OCI-LY1 (cell line): ENCODE data around the gene MDM1.

Experiments
- H2AFZ ChIP-seq: fragments of 200-600 bp; sonication (generic), shearing (Covaris generic); 2 replicates; pipeline ENCODE4 v1.6.0; 2014; ENCODE audit warnings: antibody characterized with exemption, mild to moderate bottlenecking, low read length
- H3F3A ChIP-seq: fragments of 200-600 bp; sonication (generic), shearing (Covaris generic); 2 replicates; pipeline ENCODE4 v1.6.0; 2014; ENCODE audit warnings: mild to moderate bottlenecking, antibody characterized with exemption, low read length, moderate library complexity; ENCODE audit not compliant: insufficient read depth
- H3K27ac ChIP-seq: fragments of 200-600 bp; sonication (generic); 2 replicates; pipeline ENCODE4 v1.5.1; 2014; ENCODE audit warnings: low read length, mixed run types, mild to moderate bottlenecking, low read depth; ENCODE audit not compliant: poor library complexity, severe bottlenecking
- H3K27me3 ChIP-seq: fragments of 200-600 bp; sonication (generic); 2 replicates; pipeline ENCODE4 v1.6.0; 2014; ENCODE audit warnings: antibody characterized with exemption, mild to moderate bottlenecking, low read length, moderate library complexity; ENCODE audit not compliant: insufficient read depth
- H3K36me3 ChIP-seq: fragments of 200-600 bp; sonication (generic); 2 replicates; pipeline ENCODE4 v1.6.1; 2014; ENCODE audit warnings: mild to moderate bottlenecking, antibody characterized with exemption, low read length, moderate library complexity, mixed read lengths; ENCODE audit not compliant: insufficient read depth
- H3K4me1 ChIP-seq: fragments of 200-600 bp; sonication (generic); 2 replicates; pipeline ENCODE4 v1.5.1; 2014; ENCODE audit warnings: mild to moderate bottlenecking, low read length, moderate library complexity; ENCODE audit not compliant: insufficient read depth, severe bottlenecking
- H3K4me2 ChIP-seq: fragments of 200-600 bp; sonication (generic), shearing (Covaris generic); 2 replicates; pipeline ENCODE4 v1.6.1; 2014; ENCODE audit warnings: low read length
- H3K4me3 ChIP-seq: fragments of 200-600 bp; sonication (generic); 2 replicates; pipeline ENCODE4 v1.5.1; 2014; ENCODE audit warnings: low read length, low read depth, mild to moderate bottlenecking, mixed read lengths; ENCODE audit not compliant: poor library complexity, severe bottlenecking
- H3K79me2 ChIP-seq: fragments of 200-600 bp; shearing (Covaris generic); 2 replicates; pipeline ENCODE4 v1.6.1; 2016; ENCODE audit warnings: mixed run types, low read length, mixed read lengths; ENCODE audit not compliant: insufficient read depth
- H3K9ac ChIP-seq: fragments of 200-600 bp; sonication (generic), shearing (Covaris generic); 2 replicates; pipeline ENCODE4 v1.6.1; 2014; ENCODE audit warnings: mild to moderate bottlenecking, low read length, mixed read lengths
- H3K9me2 ChIP-seq: fragments of 200-600 bp; sonication (generic), shearing (Covaris generic); 2 replicates; pipeline ENCODE4 v1.6.1; 2014; ENCODE audit warnings: low read depth, mild to moderate bottlenecking, low read length, mixed read lengths
- H3K9me3 ChIP-seq: fragments of 200-600 bp; shearing (Covaris generic); 2 replicates; pipeline ENCODE4 v1.6.1; 2014; ENCODE audit warnings: low read length, mixed read lengths
- H4K20me1 ChIP-seq: fragments of 200-600 bp; sonication (generic), shearing (Covaris generic); 2 replicates; pipeline ENCODE4 v1.6.0; 2016; ENCODE audit warnings: mild to moderate bottlenecking, low read length; ENCODE audit not compliant: insufficient read depth
- CTCF ChIP-seq: fragments of 200-600 bp; sonication (generic), shearing (Covaris generic); IDR thresholded peaks from 2 replicates; pipeline ENCODE4 v1.5.1; 2017; ENCODE audit warnings: mild to moderate bottlenecking, antibody characterized with exemption, low read length, moderate library complexity, mixed read lengths
- EZH2 ChIP-seq: fragments of 200-600 bp; sonication (generic), shearing (Covaris generic); IDR thresholded peaks from 2 replicates; pipeline ENCODE4 v1.8.0; 2017; ENCODE audit warnings: borderline replicate concordance, mixed run types, mild to moderate bottlenecking, antibody characterized with exemption, low read length, moderate library complexity, mixed read lengths

Gene MDM1

GRCh38 chr12:68327896-68328295 is 4.3 kb downstream of the MDM1 start:
- Histone ChIP-seq H3K9me3 (no peaks in the 10 kb centered on the region), H2AFZ (no peak overlapping the region), H3F3A (no peaks in the 10 kb centered on the region), H4K20me1 (no peaks in the 10 kb centered on the region), H3K36me3 (peaks cover 35% of the 10 kb centered on the region; the same call in 1 of the 2 replicates), H3K4me3 (no peak overlapping the region), H3K4me1 (peaks cover 15% of the 10 kb centered on the region), H3K9me2 (no peaks in the 10 kb centered on the region), H3K79me2 (no peaks in the 10 kb centered on the region), H3K27me3 (no peaks in the 10 kb centered on the region), H3K9ac (no peak overlapping the region), H3K27ac (no peak overlapping the region), H3K4me2 (no peak overlapping the region)
- no peak for TF ChIP-seq EZH2
- TF ChIP-seq CTCF: no peak

- Histone ChIP-seq H3K36me3 (peaks cover 39% of the 10 kb centered on the region; the same call in 1 of the 2 replicates), H3K27me3 (no peaks in the 10 kb centered on the region), H3K27ac (no peak overlapping the region)
Measured at GRCh38 chr12:68326716-68327115, 5.4 kb downstream of the MDM1 start.

GRCh38 chr12:68325966-68326365 is 6.2 kb downstream of the MDM1 start:
- H3K27me3 ChIP-seq: no peaks in the 10 kb centered on the region
- no peak overlapping the region for H3K9ac ChIP-seq
- peaks cover 4% of the 10 kb centered on the region for H3K4me1 ChIP-seq
- no peak overlapping the region for H3K4me3 ChIP-seq
- H3K4me2 ChIP-seq: no peak overlapping the region
- no peaks in the 10 kb centered on the region for H3F3A ChIP-seq
- H3K9me2 ChIP-seq: no peaks in the 10 kb centered on the region
- no peak overlapping the region for H2AFZ ChIP-seq
- peaks cover 45% of the 10 kb centered on the region; the same call in 1 of the 2 replicates for H3K36me3 ChIP-seq
- no peaks in the 10 kb centered on the region for H3K79me2 ChIP-seq
- TF ChIP-seq CTCF: no peak
- TF ChIP-seq EZH2: no peak
- no peaks in the 10 kb centered on the region for H3K9me3 ChIP-seq
- H3K27ac ChIP-seq: no peak overlapping the region
- no peaks in the 10 kb centered on the region for H4K20me1 ChIP-seq

More at GRCh38 chr12:68326716-68327115, 5.4 kb downstream of the MDM1 start:
- H3K9ac ChIP-seq: no peak overlapping the region
- H3K4me3 ChIP-seq: no peak overlapping the region
- H3K79me2 ChIP-seq: no peaks in the 10 kb centered on the region
- H3K4me2 ChIP-seq: no peak overlapping the region
- H2AFZ ChIP-seq: no peak overlapping the region
- no peaks in the 10 kb centered on the region for H3K9me3 ChIP-seq
- H3K4me1 ChIP-seq: peaks cover 11% of the 10 kb centered on the region
- no peak for TF ChIP-seq EZH2
- no peak for TF ChIP-seq CTCF
- H3K9me2 ChIP-seq: no peaks in the 10 kb centered on the region
- H3F3A ChIP-seq: no peaks in the 10 kb centered on the region
- H4K20me1 ChIP-seq: no peaks in the 10 kb centered on the region
